Fibroblast of skin of back (primary cell): ENCODE data around the gene TDRD3.

Source experiments
- DNase-seq: peaks from one replicate; pipeline ENCODE4 v3.0.0-alpha.2; 2013

The TDRD3 gene

GRCh38 chr13:60463787-60464186 is 66.8 kb downstream of the TDRD3 start:
- no peak for DNase-seq

GRCh38 chr13:60467098-60467497 is 70.1 kb downstream of the TDRD3 start:
- DNase-seq, result no peak

GRCh38 chr13:60479273-60479672 is 82.3 kb downstream of the TDRD3 start:
- DNase-seq, result no peak

GRCh38 chr13:60482012-60482411 is 85.0 kb downstream of the TDRD3 start:
- DNase-seq, result peak; percentile 5

DNA sequence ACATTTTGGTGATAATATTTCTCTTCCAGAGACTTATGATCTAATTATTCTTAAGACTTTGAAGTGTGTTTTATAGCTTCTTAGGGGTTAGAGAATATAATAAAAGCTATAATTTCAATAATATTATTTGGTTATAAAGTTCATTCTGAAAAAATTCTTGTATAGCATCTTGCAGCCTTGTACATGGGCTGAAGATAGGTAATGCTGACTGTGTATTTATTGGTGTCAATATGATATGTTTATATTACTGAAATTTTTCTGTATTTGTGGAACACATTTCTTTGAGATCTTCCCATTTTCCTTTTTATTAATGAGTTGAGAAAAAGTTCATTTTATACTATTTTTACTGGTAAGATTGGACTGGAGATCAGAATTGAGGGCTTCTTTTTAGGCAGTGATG is 87.8 kb downstream of the TDRD3 start:
- no peak for DNase-seq

- no peak for DNase-seq
Measured at GRCh38 chr13:60491531-60491930, 94.5 kb downstream of the TDRD3 start.

- DNase-seq, result no peak
Measured at GRCh38 chr13:60492187-60492586, 95.2 kb downstream of the TDRD3 start.

GRCh38 chr13:60494296-60494695 is 97.3 kb downstream of the TDRD3 start:
- no peak for DNase-seq

- no peak for DNase-seq
Measured at GRCh38 chr13:60501236-60501635, 104.2 kb downstream of the TDRD3 start.

DNA sequence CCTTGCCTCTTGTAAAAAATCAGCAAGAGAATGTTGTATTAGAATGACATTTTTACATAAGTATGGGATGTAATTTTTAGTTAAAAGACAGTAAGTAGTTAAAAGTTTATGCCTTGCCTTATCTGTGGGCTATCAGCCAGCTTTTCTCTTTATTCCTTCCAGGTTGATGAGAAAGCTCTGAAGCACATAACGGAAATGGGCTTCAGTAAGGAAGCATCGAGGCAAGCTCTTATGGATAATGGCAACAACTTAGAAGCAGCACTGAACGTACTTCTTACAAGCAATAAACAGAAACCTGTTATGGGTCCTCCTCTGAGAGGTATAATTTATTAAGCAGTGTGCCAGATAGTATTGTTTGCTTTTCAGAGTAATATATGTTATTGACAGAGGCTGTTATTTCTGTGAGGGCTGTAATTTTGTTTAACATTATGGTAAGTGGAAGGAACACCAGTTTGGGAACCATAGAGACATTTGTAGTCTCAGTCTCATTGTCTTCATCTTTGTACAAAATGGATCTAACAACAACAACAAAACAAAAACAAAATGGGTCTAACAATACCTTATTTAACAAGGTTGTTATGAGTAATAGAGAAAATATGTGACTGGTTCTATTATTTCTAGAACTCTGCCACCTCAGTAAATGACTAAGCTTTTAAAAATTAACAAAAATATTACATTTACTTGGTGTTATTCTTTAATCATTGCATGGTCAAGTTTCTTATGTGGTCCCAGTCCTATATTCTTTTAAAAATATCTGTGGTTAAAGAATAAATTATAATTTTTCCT is 112.8 kb downstream of the TDRD3 start:
- peak; percentile 11 for DNase-seq

DNA sequence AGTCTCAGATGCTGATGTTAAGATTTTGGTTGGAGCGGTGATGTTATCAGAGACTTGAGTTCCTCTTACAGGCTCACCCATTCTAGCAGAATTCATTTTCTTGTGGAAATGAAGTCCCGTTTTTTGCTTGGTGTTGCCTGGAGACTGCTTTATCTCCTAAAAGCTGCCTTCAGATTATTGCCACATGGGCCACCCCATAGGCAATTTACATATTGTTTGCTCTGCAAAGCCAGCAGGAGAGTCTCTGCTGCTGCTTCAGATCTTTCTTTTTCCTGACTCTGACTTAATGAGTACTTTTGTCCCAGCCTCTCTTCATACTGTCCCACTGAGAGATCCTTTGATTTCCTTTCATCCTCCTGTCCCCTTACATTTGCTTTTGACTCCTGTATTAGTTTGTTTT is 114.6 kb downstream of the TDRD3 start:
- no peak for DNase-seq

GRCh38 chr13:60514891-60515290 is 117.9 kb downstream of the TDRD3 start:
- DNase-seq, result no peak

- no peak for DNase-seq
Measured at GRCh38 chr13:60519496-60519895, 122.5 kb downstream of the TDRD3 start.

DNA sequence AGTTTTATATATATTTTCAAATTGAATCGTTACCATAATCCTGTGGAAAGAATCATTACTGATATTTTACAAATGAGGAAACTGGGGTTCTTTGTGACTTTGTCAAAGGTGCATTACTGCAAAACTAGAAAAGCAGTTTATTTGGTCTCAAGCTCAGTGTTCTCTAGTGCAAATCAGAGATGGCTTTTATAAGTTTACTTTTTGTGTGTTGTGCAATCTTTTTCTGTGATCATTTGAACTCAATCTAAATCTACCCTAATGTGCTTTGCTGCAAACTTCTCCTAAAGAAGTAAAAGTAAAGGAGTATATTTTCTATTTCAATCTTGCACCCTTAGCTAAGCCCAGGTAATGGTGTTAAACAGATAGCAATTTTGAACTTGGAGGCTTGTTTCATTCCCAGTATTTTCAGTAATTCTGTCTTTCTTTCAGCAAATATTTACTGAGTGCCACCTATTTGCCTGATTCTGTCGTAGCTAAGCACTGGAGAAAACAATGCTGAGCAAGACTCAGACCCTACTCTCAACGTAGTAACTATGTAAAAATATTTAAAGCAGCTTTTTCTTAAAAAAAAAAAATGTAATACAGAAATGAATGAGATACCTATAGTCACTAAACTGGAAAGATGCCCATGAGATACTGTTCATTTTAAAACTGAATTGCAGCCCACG is 124.0 kb downstream of the TDRD3 start:
- no peak for DNase-seq

DNA sequence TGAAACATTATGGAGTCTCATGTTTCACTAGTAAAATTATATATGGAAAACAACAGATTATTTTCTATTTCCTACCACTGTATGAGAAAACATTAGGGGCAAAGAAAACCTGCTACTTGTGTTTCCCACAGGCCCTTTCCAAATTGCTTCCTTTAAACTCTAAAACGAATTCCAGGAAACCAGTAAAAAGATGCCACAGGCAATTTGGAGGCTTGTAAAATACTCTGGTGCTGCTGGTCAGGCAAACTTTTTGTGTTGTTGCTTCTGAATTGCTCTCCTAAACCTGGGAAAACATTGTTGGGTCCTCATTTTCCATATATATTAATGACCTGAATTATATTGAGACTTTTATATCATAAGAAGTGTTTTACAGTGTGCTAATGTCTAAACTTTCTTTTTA is 141.5 kb downstream of the TDRD3 start:
- no peak for DNase-seq

DNA sequence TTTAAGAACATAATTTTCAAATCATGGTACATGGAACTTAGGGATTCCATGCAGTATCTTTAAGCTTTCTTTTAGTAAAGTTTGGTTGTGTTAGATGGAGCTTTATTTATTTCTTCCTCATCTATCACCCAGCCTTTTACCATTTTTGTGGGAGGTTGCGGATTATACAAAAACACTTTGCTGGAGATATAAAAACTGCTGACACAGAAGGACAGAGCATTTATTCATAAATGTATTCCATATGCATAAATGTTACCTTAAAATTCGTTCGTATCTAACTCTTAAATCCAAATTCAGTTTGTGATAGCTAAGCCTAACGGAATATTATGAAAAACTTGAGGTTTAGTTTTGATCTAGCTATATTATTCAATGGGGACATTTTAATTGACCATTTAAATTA is 143.3 kb downstream of the TDRD3 start:
- DNase-seq, result no peak

DNA sequence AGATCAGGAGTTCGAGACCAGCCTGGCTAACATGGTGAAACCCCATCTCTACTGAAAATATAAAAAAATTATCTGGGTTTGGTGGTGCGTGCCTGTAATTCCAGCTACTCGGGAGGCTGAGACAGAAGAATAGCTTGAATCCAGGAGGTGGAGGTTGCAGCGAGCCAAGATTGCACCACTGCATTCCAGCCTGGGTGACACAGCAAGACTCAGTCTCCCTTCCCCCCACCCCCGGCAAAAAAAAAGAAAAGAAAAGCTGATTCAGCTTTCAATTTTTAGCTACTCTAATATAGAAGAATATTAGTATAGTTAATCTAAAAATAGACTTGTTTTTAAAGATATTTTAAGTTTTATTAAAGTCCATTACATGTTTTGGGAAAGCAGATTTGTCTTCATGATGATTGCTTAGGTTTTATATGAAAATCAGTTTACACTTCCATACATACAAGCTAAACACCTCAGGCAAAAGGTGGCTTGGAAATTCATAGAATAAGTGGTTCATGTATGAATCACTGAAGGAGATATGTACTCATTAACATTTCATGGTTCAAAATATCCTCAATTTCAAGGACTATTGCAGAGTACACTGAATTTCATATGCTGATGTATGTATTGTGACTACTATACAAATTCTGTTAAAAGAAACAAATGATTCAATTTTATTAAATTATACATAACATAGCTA is 165.2 kb downstream of the TDRD3 start:
- peak; percentile 12 for DNase-seq

DNA sequence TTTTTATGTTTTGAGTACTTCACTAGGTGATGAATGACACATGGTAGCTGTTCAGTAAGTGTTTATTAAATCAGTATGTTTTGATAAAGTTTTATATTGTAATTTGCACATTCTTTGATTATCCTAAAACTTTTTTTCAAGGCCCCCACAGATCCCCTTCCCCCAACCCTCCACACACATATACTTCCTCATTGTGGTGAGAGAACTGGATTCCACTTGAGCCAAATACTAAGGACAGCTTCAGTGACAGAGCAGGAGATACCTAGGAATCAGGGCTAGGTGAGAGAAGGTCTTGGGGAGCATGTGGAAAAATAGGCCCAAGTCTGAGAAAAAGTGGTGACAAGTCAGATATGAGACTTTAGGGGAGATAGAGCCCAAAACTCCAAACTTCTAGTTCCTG is 174.6 kb downstream of the TDRD3 start:
- no peak for DNase-seq

GRCh38 chr13:60572003-60572798 is 175.2 kb downstream of the TDRD3 start:
- peak; percentile 63 for DNase-seq

DNA sequence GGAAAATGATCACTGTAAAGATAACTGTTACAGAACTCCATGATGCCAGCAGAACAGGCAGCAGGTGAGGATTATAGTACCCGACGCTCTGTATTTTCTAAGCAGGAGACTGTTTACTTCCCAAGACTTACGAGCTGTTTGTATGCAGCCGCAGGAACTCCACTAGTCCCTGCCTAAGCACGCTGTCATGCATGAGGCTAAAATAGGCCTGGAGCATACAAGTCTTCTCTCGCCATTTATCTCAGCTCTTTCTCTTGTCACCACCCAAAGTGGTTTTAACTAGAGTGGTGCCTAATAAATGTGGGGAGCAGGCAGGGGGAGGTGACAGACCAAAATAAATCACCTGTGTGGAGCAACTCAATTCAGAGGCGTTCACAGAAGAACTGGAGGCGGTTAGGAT is 175.8 kb downstream of the TDRD3 start:
- no peak for DNase-seq

GRCh38 chr13:60574735-60575134 is 177.7 kb downstream of the TDRD3 start:
- DNase-seq, result no peak

DNA sequence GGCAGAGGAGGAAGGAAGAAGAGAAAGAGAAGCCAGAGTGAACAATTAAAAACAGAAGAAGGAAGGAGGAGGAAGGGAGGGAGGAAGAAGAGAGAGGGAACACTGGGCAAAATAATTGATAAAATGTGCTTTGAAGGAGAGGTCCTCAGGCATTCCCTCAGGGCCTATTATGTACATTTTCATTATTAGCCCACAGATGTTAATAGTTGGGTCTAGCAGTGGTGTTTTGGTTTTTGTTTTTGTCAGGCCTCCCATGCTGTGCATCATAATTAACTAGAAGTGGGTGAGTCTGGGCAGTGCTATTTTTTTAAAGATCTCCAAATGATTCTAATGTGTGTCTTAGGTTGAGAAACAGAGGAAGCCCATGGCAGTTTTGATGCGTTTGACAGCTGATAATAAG is 178.1 kb downstream of the TDRD3 start:
- DNase-seq, result no peak

DNA sequence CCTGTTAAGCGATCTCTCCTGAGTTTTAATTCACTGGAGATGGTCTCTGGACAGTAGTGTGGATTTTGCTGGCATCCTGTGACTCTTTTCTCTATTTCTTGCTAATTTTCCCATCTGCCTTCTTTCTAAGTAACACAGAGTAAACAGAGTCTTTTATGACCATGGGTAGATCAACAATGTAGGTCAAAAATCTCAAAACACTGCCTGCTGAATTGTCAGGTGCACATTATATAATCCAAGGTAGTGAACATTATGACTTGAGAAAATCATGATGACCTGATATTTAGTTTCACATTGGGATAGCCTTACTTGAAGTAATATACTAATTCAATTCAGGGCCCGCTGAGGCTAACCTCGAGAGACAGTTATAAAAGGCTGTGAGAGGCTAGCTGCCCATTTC is 180.7 kb downstream of the TDRD3 start:
- DNase-seq, result no peak
